Measurements from ENCODE around the gene SHOC2. TPM values are rescaled to one million over a fixed set of nuclear protein-coding genes. Genes with fewer than 3 reads are reported as not detected.

The SHOC2 gene
- total RNA-seq, 2 donors from 2014 or later, result 32.9 to 48.9 TPM

DNA sequence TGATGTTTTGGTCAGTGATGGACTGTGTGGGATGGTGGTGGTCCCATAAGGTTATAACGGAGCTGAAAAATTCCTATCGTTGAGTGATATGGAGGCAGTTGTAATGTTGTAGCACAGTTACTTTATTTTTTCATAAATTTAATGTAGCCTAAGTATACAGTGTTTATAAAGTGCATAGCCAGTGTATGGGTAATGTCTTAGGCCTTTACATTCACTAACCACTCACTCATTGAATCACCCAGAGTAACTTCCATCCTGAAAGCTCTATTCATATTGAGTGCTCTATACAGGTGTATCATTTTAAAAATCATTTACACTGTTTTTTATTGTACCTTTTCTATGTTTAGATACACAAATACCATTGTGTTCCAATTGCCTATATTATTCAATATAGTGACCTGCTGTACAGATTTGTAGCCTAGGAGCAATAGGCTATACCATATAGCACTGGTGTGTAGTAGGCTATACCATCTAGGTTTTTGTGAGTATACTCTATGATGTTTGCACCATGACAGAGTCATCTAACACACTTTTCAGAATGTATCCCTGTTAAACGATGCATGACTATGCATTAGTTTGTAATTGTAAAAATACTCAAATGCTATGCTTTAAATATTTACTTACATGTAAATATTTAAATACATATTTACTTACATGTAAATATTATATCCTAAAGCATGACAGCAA is 26.7 kb upstream of the SHOC2 start:
- Histone ChIP-seq H3K27ac (no peak overlapping the region), H3K4me1 (peaks cover 0 to 10% of the 10 kb centered on the region in 2 donors), H3K36me3 (peaks cover 37% of the 10 kb centered on the region), H3K27me3 (no peaks in the 10 kb centered on the region), H3K9me3 (no peaks in the 10 kb centered on the region), H3K4me3 (no peak overlapping the region)
- TF ChIP-seq, protein P1, sequence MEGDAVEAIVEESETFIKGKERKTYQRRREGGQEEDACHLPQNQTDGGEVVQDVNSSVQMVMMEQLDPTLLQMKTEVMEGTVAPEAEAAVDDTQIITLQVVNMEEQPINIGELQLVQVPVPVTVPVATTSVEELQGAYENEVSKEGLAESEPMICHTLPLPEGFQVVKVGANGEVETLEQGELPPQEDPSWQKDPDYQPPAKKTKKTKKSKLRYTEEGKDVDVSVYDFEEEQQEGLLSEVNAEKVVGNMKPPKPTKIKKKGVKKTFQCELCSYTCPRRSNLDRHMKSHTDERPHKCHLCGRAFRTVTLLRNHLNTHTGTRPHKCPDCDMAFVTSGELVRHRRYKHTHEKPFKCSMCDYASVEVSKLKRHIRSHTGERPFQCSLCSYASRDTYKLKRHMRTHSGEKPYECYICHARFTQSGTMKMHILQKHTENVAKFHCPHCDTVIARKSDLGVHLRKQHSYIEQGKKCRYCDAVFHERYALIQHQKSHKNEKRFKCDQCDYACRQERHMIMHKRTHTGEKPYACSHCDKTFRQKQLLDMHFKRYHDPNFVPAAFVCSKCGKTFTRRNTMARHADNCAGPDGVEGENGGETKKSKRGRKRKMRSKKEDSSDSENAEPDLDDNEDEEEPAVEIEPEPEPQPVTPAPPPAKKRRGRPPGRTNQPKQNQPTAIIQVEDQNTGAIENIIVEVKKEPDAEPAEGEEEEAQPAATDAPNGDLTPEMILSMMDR (IDR thresholded peaks at IDR 0.05), result no peak
- DNase-seq (ENCODE audit: low spot score), result no peak

GRCh38 chr10:110893559-110894179 is 25.7 kb upstream of the SHOC2 start:
- Histone ChIP-seq H3K36me3 (peaks cover 44% of the 10 kb centered on the region), H3K27me3 (no peaks in the 10 kb centered on the region), H3K4me1 (peaks cover 0 to 10% of the 10 kb centered on the region in 2 donors), H3K27ac (peak overlapping the region in 1 of 2 donors; percentile 4), H3K4me3 (no peak overlapping the region), H3K9me3 (no peaks in the 10 kb centered on the region)
- TF ChIP-seq, protein P1 (IDR thresholded peaks at IDR 0.05), result peak; percentile 52 to 77
- DNase-seq (ENCODE audit: low spot score), result no peak

GRCh38 chr10:110897184-110897583 is 22.2 kb upstream of the SHOC2 start:
- Histone ChIP-seq H3K4me1 (peaks cover 0 to 10% of the 10 kb centered on the region in 2 donors), H3K36me3 (peaks cover 48% of the 10 kb centered on the region), H3K27ac (no peak overlapping the region), H3K27me3 (no peaks in the 10 kb centered on the region), H3K4me3 (no peak overlapping the region), H3K9me3 (no peaks in the 10 kb centered on the region)
- TF ChIP-seq, protein P1 (IDR thresholded peaks at IDR 0.05), result no peak
- DNase-seq (ENCODE audit: low spot score), result no peak

GRCh38 chr10:110898391-110898790 is 21.0 kb upstream of the SHOC2 start:
- no peaks in the 10 kb centered on the region for H3K9me3 ChIP-seq
- no peaks in the 10 kb centered on the region for H3K27me3 ChIP-seq
- H3K4me3 ChIP-seq, result no peak overlapping the region
- peaks cover 48% of the 10 kb centered on the region for H3K36me3 ChIP-seq
- no peak overlapping the region for H3K27ac ChIP-seq
- DNase-seq (ENCODE audit: low spot score), result no peak
- TF ChIP-seq, protein P1 (IDR thresholded peaks at IDR 0.05), result no peak
- peaks cover 0 to 5% of the 10 kb centered on the region in 2 donors for H3K4me1 ChIP-seq

DNA sequence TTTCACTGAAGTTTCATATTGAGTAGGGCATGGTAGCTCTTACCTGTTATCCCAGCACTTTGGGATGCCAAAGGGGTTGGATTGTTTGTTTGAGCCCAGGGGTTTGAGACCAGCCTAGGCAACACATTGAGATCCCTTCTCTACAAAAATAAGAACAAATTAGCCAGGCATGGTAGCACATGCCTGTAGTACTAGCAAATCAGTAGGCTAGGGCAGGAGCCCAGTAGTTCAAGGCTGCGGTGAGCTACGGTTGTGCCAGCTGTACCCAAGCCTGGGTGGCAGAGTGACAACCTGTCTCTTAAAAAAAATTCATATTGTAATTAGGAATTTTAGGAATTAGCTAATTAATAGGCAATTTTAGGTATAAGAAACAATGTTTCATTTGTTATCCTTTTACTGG is 18.4 kb upstream of the SHOC2 start:
- Histone ChIP-seq H3K27ac (no peak overlapping the region), H3K36me3 (peaks cover 32% of the 10 kb centered on the region), H3K4me1 (no peaks in the 10 kb centered on the region), H3K4me3 (no peak overlapping the region), H3K9me3 (no peaks in the 10 kb centered on the region), H3K27me3 (no peaks in the 10 kb centered on the region)
- TF ChIP-seq, protein P1 (IDR thresholded peaks at IDR 0.05), result no peak
- DNase-seq (ENCODE audit: low spot score), result no peak

Measured in right atrium auricular region (tissue), 2 donors.